Endothelial cell of umbilical vein (primary cell): ENCODE results near the gene GGT6.

Source experiments
- CTCF ChIP-seq, 2 donors: IDR thresholded peaks; 1 replicate in 1 of 2; 2 replicates in 1 of 2; pipeline ENCODE4 v1.5.1; 2011; ENCODE audit warnings: low read length in 2 of 2, mild to moderate bottlenecking in 2 of 2, moderate library complexity in 2 of 2, control low read depth in 1 of 2, inconsistent platforms in 1 of 2, low read depth in 1 of 2; ENCODE audit not compliant: insufficient read depth in 1 of 2; ENCODE audit errors: extremely low read depth in 1 of 2
- EZH2 ChIP-seq: IDR thresholded peaks from 2 replicates; pipeline ENCODE4 v1.6.1; 2012; ENCODE audit warnings: borderline replicate concordance, low read depth, mild to moderate bottlenecking, moderate library complexity, low read length, inconsistent platforms; ENCODE audit not compliant: severe bottlenecking
- JUN ChIP-seq: IDR thresholded peaks from 2 replicates; pipeline ENCODE4 v1.6.1; 2011; ENCODE audit warnings: borderline replicate concordance, low read depth; ENCODE audit not compliant: insufficient read length, insufficient read depth
- MYC ChIP-seq: IDR thresholded peaks from one replicate; pipeline ENCODE4 v1.6.1; 2011; ENCODE audit warnings: mild to moderate bottlenecking, low read depth, low read length
- POLR2A ChIP-seq: IDR thresholded peaks from 2 replicates; pipeline ENCODE4 v1.6.1; 2012; ENCODE audit warnings: low read depth, mild to moderate bottlenecking, control low read depth, low read length
- POLR2AphosphoS5 ChIP-seq: IDR thresholded peaks from 2 replicates; pipeline ENCODE4 v1.6.1; 2012; ENCODE audit warnings: low read depth, mild to moderate bottlenecking, control low read depth, low read length, moderate library complexity; ENCODE audit not compliant: insufficient read depth

GRCh38 chr17:4534928-4535666, 25.3 kb downstream of the GGT6 start:
- TF ChIP-seq POLR2A (no peak), EZH2 (no peak), CTCF (IDR thresholded peaks at IDR 0.05; ENCODE audit: extremely low read depth in 1 of 2, insufficient read depth in 1 of 2, low read depth in 1 of 2, low read length in 2 of 2) (no peak), JUN (no peak), MYC (no peak), POLR2AphosphoS5 (no peak)
